Right kidney (tissue), 1 donor: ENCODE data around the gene BIN1.

ENCODE experiments used
- DNase-seq: peaks from one replicate; pipeline ENCODE4 v3.0.0-alpha.2; 2016

Gene BIN1

DNA sequence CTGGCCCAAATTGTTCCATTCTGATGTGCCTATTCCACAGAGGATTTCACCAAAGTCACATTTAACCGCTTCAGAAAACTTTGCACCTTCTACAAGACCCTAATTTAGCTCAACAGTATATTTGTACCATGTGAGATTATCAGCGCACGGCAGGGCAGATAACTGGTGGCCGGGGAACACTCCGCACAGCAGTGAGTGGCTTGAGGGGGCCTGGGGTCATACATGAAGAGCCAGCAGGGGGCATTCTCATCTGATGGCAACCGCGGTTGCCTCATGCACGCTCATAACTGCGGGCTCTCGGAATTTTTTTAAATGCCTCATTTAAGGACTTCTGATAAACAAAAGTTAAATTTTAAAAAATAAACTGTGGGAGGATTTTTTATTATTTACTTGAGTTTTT, 84.1 kb downstream of the BIN1 start:
- DNase-seq = no peak

DNA sequence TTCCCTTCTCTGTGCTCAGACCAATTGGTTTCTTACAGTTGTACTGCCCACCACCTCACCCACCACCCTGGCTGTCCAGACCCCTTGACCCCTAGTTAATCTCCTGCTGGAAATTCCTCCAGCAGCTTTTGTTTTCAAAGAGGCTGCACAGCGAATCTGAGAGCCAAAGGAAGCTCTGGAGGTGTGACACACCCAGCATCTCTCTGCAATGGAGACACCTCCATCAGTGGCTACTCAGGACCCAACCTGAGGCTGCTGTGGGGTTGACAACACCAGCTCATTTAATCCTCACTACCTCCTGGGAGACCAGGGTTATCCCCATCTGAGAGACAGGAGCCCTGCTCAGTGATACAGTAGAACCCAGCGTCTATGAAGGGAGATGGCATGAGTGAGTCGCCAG, 86.4 kb downstream of the BIN1 start:
- DNase-seq = no peak

DNA sequence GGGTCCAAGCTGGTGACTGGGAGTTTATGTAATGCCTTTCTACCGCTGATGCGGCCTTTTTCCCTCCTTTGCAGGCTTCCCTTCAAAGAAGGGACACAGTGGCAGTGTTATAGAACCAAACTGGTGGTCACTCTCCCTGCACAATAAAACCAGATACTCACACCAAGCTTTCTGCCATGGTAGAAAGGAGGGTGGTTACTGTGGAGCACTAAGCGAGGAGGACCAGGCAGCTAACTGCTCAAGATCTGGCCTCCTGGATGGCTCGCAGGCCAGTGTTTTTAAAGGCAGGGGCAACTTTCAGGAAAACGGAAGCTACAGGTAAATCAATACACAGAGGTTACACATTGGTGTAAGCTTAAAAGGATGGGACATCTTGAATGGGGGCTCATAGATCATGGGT, 89.4 kb downstream of the BIN1 start:
- no peak for DNase-seq

DNA sequence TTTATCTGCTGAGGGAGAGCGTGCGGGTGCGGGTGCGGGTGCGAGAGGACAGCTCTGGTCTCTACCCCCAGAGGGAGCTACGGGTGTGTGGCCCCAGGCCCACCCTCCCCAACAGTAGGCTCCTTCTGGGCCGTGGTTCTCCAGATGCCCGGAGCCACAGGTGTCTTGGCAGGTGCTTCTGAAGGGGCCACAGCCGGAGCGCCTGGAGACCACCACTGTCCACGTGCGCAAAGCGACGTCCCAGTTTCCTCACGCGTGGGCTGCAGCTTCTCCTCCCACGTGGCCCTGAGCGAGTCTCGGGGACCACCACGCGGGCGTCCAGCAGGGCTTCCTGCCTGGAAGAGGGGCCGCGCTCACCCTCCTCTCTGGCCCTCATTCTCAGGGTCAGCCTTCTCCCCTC, 90.6 kb downstream of the BIN1 start:
- DNase-seq = no peak

DNA sequence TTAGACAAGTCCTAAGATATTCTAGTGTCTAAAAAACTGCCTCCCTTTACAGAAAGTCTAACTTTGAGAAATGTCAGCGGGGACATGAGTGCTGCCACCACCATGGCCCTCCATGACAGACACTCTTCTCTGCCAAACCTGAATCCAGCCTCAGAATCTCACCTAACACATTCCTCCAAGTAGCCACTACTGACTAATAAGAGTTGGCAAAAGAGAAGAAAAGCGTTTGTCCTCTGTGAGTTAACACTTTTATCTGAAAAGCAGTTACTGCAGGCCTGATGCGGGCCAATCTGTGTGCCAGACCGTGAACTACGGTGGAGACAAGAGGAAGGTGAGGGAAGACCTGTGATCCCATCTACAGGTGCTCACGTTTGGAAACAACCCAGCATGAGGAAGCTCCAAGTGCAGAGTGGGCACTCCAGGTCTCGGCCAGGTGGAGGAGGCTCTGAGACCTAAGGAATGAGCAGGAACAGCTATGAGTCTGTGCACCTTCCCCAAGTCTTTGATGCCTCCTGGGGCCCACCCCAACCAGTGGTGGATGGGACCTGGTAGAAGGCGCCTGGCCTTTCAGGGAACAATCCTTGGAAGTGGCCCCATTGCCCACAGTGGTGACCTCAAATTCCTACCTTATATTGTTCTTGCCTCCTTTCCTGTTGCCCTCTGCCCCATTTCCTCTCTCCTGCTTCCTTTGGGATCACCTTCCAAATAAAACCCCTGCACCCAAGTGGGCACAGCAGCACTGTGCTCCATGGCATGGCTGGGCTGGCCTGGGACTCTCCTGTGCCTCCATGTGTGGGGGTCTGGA, 91.6 kb downstream of the BIN1 start:
- no peak for DNase-seq

DNA sequence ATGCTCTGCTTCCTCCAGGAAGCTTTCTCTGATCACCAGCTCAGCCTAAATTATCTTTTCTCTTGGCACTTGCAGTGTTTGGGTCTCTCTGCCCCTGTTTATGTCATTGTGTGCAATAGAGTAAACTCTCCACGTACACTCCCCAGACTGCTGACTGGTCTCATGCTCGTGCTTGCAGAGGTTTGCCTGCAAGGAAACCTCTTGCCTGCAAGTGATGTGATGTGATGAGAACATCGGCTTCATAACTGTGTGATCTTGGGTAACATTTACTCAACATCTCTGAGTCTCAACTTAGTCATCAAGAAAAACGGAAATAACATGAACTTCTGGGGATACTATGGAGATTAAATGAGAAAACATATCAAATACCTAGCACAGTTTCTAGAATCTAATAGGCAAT, 92.3 kb downstream of the BIN1 start:
- no peak for DNase-seq

DNA sequence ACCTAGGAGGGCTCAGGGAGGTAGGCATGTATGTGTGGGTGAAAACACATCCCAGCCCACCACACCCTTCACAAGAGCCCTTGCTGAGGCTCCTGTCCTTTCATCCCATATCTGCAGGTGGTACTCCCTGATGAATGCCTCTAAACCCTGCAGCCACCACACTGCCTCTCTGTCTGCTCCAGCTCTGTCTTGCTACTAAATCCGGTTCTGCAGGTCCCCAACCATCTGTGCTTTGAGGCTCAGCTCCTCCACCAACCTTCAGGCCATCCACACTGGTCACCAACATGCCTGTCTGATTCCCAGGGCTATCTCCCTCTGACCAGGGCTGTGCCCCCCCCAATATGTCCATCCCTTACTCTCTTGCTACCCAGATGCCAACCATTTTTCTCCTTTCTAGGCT, 92.7 kb downstream of the BIN1 start:
- no peak for DNase-seq

DNA sequence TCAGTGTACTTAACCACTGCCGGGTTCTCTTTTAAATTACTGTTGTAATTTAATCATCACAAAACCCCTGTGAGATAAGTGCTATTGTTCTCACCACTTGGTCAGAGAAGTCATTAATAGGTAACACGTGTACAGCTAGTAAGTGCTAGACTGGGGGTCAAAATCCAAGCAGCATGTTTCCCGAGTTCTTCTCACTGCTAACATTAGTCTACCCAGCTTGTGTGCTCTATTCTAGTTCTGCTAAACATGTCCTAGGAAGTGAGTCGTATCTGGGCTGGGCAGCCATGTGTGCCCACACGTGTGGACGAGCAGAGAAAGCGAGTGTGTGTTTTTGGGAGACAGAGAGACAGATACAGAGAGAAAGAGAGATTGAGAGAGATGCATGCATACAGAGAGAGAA, 94.1 kb downstream of the BIN1 start:
- DNase-seq = no peak

DNA sequence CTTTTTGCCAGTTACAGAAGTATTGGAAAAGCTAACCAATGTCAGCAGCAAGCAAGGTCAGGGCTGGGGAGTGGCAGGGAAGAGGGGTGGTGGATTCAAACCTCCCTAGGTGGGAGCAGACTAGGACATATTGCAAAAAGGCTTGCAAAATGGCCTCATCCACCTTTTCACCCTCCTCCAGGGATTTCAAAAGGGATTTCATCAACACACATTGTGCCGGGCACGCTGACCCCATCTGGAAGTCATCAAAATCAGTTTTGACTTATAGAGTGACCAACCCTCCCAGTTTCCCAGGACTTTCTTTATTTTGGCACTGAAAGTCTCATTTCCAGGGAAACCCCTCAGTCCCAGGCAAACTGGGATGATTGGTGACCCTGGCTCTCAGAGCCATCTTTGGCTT, 94.7 kb downstream of the BIN1 start:
- no peak for DNase-seq

DNA sequence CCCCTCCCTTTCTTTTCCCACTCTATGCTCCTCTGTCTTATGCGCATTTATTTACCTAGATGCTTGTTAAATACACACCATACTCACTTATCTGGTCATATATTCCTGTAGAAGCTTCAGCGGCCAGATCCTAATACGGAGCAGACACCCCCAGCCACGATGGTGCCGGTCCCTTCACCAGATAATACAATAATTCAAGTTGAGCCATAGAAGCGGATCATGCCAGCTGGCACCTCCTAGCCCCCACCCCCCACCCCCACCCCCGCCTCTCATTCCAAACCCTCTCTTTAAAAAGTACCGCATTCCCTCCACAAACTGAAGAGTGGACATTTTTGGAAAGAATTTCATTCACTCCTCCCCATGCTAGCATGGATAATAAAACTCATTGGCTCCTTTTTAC, 95.2 kb downstream of the BIN1 start:
- DNase-seq = no peak

DNA sequence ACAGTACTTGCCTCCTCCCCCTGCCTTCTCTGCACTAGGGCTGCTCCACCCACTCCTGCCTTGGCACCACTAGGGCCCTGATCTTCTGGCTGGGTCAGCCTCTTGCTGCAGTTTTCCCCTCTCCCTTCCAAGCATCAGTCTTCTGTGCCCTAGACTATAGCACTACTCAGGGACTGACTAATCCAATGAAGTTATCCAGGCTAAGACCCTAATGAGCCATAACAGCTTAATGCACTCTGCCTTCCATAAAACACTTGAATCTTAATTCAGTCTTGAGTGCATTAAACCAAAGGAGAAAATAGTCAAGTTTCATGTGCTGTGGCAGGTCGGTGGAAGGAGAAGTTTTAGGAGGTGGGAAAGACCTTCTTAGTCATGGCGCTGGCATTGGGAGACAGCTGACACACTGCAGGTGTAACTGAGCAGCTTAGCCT, 95.7 kb downstream of the BIN1 start:
- DNase-seq = peak; percentile 23

DNA sequence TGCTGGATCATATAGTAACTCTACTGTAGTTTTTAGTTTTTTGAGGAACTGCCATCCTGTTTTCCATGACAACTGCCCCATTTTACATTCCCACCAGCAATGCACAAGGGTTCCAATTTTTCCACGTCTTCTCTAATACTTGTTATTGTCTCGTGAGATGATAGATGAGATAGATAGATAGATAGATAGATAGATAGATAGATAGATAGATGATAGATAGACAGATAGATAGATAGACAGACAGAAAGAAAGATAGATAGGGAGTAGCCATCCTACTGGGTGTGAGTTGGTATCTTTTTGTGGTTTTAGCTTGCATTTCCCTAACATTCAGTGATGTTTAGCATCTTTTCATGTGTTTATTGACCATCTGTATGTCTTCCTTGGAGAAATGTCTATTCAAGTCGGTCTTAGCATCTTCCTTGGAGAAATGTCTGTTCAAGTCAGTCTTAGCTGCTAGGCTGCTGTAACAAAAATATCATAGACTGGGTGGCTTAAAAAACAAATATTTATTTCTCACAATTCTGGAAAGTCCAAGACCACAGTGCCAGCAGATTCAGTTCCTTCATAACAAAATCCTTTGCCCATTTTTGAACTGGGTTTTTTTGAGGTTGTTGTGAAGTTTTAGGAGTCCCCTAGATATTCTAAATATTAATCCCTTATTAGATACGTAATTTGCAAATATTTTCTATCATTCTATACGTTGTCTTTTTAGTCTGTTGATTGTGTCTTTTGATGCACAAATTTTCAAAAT, 98.5 kb downstream of the BIN1 start:
- no peak for DNase-seq

DNA sequence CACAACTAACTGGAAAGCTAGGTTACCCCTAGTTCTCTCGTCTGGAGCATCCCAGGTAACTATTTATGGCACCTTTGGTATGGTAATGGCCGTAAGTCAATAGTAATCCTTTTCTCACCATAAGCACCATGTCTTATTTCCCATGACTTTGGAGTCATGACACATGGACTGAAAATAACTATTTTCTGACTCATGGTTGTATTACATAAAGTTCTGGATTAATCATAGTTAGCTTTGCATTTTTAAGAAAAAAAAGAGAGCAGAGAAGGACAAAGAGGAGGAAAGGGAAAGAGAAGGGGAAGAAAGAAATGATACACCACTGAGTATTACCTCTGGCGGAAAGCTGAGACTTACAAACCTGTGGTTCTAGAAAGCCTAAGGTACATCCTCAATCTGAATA, 99.3 kb downstream of the BIN1 start:
- no peak for DNase-seq

DNA sequence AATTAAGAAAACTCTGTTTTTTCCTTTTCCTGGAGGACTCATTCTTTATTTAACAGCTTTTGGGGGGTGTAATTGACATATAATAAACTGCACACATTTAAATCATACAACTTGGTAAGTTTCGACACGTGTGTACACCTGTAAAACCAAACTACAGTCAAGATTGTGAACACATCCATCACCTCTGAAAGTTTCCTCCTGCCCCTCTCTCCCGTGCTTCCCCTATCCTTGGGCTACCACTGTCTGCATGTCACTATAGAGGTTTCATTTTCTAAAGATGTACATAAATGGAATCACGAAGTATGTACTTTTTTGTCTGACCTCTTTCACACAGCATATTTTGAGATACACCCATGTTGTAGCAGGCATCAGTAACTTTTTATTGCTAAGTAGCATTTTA, 100.0 kb downstream of the BIN1 start:
- no peak for DNase-seq

DNA sequence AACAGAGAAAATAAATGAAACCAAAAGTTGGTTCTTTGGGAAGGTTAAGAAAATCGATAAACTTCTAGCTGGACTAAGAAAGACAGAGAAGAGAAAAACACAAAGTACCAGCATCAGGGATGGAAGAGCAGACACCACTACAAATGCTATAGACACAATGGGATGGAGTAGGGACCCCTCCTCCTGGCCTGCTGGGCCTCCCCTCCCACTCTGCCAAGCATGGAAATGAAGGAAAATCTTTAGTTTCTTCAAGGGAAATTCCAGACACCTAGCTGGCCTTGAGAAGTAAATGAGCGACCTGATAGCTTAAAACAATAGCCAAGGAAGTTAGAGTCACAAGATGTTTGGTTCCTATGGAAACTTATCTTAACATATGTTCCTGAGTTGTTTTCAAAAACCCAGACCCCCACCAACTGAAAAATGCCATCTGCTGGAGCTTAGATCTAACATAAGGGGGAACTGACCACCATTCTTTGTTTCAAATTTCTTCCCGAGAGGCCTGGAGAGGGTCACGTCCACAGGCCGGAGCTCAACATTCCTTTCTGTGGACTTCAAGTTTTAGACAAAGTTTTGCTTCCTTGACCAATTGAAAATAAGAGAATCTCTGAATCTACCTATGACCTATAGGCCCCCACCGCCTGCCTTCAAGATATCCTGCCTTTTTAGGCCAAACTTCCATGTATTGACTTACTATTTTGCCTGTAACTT, 101.9 kb downstream of the BIN1 start:
- no peak for DNase-seq

DNA sequence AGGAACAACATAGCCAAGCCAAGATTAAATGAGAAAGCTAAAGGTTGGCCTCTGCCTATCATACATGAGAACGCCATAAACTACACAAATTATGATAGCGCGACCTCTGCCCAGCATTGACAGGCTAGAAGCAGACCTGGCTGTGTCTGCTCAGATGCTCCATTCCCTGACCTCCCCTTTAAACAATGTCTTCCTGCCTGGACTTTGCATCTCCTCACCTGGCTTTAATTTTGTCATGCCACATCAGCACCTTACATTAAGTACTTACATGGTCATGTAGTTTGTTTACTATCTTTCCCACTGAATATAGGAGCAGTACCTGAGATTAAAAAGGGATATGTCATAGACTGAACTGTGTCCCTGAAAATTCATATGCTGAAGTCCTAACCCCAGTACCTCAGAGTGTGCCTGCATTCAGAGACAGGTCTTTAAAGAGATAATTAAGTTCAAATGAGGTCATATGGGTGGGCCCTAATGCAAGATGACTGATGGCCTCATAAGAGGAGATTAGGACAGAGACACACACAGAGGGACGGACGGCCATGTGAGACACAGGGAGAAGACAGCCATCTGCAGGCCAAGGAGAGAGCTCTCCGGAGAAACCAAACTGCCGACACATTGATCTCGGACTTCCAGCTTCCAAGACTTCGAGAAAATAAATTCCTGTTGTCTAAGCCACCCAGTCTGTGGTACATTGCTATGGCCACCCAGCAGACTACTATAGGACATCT, 103.7 kb downstream of the BIN1 start:
- no peak for DNase-seq

DNA sequence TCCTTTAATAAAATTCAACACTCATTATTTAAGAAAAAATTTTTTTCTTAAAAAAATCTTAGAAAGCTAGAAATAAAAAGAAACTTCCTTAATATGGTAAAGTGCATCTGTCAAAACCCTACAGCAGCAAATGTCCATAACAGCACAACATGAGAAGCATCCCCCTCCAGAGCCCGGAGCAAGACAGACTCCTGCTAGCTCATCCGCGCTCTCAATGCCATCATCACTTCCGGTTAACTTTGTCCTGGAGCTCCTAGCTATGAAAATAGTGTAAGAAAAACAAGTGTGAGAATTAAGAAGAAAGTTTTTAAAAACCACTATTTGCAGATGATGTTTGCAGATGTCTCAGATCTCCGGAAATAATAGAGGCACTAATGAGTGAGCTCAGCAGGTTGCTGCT, 105.2 kb downstream of the BIN1 start:
- no peak for DNase-seq

DNA sequence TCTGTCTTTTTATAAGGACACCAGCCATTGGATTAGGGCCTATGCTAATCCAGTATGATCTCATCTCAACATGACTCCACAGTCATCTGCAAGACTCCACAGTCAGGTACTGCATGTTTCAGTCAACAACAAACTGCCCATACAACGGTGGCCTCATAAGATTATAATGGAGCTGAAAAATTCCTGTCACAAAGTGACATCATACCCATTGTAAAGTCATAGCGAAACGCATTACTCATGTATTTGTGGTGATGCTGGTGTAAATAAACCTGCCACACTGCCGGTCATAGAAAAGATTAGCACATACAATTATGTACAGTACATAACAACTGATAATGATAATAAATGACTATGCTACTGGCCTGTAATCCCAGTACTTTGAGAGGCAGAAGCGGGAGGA, 106.0 kb downstream of the BIN1 start:
- no peak for DNase-seq

DNA sequence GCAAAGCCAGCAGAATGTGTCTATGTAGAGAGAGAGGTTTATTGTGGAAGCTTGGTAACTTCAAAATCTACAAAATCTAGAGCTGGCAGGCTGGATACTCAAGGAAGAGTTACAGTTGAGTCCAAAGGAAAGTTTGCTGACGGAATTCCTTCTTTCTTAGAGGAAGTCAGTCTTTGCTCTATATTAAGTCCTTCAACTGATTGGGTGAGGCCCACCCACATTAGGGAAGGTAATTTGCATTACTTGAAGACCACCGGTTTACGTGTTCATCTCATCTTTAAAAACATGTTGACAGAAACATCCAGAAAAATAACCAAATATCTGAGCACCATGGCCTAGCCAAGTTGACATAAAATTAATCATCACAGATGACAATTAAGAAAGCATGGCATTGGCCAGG, 106.8 kb downstream of the BIN1 start:
- DNase-seq = no peak

DNA sequence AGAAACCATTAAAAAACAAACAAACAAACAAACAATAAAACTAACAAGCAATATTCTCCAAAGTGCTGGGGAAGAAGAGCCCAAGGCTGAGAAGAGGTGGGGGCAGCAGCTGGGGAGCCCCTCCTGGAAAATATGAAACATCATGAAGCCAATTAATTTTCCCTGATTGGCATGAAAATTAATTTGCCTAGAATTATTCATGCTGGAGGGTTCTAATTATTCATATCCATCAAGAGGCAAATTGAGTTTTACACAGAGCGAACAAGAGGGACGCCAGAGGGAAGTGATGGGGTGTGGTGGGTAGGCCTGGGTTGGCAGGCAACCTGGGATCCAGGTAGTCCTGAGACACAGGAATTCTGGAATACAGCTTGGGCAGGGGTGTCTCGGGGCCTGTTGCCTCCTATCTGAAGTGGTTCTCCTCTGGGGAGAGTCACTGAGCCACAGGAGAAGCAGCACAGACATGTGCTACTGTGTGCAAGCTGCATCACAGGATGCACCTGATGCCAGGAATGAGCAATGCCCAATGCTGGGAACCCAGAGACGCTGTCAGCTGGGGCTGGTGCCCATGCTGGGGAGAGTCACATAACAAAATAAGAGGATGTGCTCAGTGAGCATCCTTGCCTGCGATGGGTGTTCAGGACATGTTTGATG, 107.7 kb downstream of the BIN1 start:
- DNase-seq = no peak

DNA sequence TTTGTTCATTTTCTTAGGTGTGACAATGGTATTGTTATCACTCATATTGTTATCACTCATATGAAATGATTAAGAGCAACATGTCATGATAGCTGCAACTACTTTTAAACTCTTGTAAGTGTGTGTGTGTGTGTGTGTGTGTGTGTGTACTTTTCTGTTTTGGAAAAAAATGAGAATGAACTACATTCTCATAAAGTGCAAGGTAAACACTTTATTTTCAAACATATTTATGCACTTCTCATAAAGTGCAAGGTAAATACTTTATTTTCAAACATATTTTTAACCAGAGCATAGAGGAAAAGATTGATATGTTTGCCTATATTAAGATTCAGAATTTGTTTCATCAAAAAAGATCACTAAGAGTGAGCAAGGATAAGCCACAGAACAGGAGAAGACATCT, 108.5 kb downstream of the BIN1 start:
- DNase-seq = no peak
